Stimulated activated naive CD8-positive, alpha-beta T cell treated with anti-CD3 and anti-CD28 coated beads, Interleukin-15, amount 100 ng/mL, for 72 hours (primary cell): ENCODE results near the gene ANKRD31.
"Not testable (repeated sequence)": the region's sequence is repeated elsewhere in the genome, so short reads cannot be mapped to it uniquely, and the experiment has no call there.

Experiments used
- ATAC-seq: fragments of 150-1000 bp; cut with Tn5 transposase; 2 replicates; pipeline ENCODE4 v1.10.0; 2021; ENCODE audit warnings: mild to moderate bottlenecking, moderate library complexity
- DNase-seq, 2 donors: peaks; one replicate each; pipeline ENCODE4 v3.0.0; 2021 to 2022
- H3K27ac Mint-ChIP-seq, 2 donors: one replicate each; pipeline ENCODE4 v1.8.0; 2022; ENCODE audit warnings: mild to moderate bottlenecking in 2 of 2, mixed read lengths in 2 of 2, moderate library complexity in 2 of 2
- H3K27me3 Mint-ChIP-seq: one replicate; pipeline ENCODE4 v1.8.0; 2022; ENCODE audit warnings: mixed read lengths
- H3K4me1 Mint-ChIP-seq: one replicate; pipeline ENCODE4 v1.8.0; 2022; ENCODE audit warnings: mild to moderate bottlenecking, mixed read lengths
- H3K4me3 Mint-ChIP-seq, 2 donors: one replicate each; pipeline ENCODE4 v1.8.0; 2022; ENCODE audit warnings: mild to moderate bottlenecking in 2 of 2, mixed read lengths in 2 of 2, moderate library complexity in 1 of 2
- H3K9me3 Mint-ChIP-seq, 2 donors: one replicate each; pipeline ENCODE4 v1.8.0; 2022; ENCODE audit warnings: mixed read lengths in 2 of 2

ANKRD31 gene

DNA sequence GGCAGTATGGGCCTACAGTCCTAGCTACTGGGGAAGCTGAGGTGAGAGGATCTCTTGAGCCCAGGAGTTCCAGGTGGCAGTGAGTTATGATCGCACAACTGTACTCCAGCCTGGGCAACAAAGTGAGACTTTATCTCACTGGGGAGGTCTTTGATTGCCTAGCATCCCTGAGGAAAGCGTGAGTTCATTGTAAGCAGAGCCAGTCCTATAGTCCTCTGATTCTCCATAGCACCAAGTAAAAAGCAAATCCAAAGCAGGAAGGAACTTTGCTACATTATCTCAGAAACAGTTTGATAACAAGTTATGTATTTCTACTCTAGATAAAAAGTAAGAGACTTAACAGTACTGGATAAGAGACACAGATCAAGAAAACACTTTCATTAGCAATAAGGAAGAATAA lies 37.6 kb downstream of the ANKRD31 start:
- ATAC-seq (no peak), DNase-seq (no peak)
- no peaks in the 10 kb centered on the region for H3K27me3 Mint-ChIP-seq
- no peak overlapping the region for H3K4me3 Mint-ChIP-seq
- H3K9me3 Mint-ChIP-seq: no peaks in the 10 kb centered on the region
- no peaks in the 10 kb centered on the region for H3K4me1 Mint-ChIP-seq
- H3K27ac Mint-ChIP-seq: no peak overlapping the region

DNA sequence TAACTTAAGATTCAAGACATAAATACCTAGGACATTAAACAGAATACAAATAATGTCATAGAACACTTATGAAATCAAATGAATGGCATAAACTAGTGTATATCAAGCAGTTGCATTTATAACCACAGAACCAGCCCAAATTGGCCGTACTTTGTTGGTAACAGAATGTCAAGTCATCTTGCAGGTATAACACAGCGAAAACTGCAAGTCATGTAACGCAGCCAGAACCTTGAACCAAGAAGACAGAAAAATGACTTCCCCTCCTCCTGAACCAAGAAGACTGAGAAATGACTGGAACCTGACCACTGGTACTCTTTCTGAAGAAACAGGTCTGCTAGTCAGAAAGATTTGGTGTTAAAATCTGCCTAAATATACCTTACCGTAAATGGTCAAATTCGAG lies 38.9 kb downstream of the ANKRD31 start:
- no peak for ATAC-seq
- Mint-ChIP-seq H3K9me3 (no peaks in the 10 kb centered on the region), H3K4me3 (no peak overlapping the region), H3K27me3 (no peaks in the 10 kb centered on the region), H3K27ac (no peak overlapping the region), H3K4me1 (peaks cover 7% of the 10 kb centered on the region)
- no peak for DNase-seq

DNA sequence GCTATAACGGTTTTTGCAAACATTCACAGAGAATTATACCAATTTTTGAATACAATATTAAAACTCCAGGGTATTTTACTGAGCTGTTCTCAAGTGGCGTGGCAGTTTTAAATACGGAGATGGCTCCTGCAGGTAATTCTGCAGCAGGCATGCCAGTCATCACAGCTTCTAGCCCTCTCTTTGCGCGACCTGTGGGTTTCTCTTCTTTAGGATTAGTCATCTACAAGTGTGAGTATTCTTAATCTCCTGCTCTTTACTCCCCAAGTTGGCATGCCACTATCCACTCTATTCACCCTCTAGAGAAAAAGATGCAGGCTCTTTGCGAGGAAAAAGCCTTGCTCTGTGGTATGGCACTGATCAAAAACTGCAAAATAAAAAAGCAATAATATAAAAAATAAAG lies 43.9 kb downstream of the ANKRD31 start:
- no peak for DNase-seq
- ATAC-seq: no peak
- Mint-ChIP-seq H3K9me3 (no peaks in the 10 kb centered on the region), H3K27ac (no peak overlapping the region), H3K27me3 (no peaks in the 10 kb centered on the region), H3K4me3 (no peak overlapping the region), H3K4me1 (peaks cover 11% of the 10 kb centered on the region)

DNA sequence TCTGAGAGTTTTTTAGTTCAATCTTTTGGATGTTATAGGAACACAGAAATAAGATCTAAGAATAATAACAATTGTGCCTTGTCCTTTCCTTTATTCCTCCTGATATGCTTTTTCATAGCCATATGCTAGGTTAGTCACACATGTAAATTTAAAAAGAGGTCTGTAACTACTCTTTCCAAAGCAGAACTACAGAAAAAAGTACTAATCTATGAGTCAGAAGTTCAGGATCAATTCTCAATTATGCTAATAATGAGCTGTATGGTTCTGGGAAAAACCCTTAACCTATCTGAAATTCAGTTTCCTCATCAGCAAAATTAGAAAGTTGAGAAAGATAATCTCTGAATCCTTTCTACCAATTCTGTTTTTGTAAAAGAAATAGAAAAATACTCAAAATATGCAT lies 44.4 kb downstream of the ANKRD31 start:
- H3K27me3 Mint-ChIP-seq: no peaks in the 10 kb centered on the region
- no peak overlapping the region for H3K27ac Mint-ChIP-seq
- ATAC-seq (no peak), DNase-seq (no peak)
- H3K4me3 Mint-ChIP-seq: no peak overlapping the region
- peaks cover 11% of the 10 kb centered on the region for H3K4me1 Mint-ChIP-seq
- H3K9me3 Mint-ChIP-seq: no peaks in the 10 kb centered on the region

DNA sequence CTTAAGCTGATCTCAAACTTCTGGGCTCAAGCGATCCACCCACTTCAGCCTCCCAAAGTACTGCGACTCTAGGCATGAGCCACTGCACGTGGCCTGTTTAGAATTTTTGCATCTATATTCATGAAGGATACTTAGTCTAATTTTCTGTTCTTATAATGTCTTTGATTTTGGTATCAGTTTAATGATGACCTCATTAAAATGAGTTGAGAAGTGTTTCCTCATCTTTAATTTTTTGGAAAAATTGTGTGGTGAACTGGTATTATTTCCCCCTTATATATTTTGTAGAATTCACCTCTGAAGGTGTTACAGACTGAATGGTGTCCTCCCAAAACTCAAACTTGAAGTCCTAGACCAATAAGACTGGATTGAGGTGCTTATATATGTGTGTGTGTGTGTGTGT lies 46.5 kb downstream of the ANKRD31 start:
- DNase-seq: no peak
- Mint-ChIP-seq H3K27ac (no peak overlapping the region), H3K4me1 (peaks cover 19% of the 10 kb centered on the region), H3K4me3 (no peak overlapping the region), H3K9me3 (no peaks in the 10 kb centered on the region), H3K27me3 (no peaks in the 10 kb centered on the region)
- ATAC-seq: no peak

DNA sequence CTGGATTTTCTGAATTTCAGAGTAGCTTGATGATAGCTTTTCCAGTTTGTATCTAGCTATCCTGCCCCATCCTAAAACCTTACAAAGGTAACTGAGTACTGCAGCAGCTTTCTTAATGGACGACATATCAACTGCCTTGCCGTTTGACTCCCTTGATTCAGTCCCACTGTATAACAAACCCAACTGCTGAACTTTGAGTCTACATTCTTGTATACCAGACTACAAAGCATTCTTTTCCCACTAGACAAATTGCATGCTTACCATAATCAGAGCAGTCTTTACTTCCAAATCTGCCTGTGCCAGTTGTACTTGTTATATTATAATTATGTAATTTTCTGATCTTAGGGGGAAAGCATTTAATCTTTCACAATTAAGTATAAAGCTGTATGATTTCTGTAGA lies 47.3 kb downstream of the ANKRD31 start:
- no peaks in the 10 kb centered on the region for H3K27me3 Mint-ChIP-seq
- ATAC-seq (no peak), DNase-seq (no peak)
- peaks cover 26% of the 10 kb centered on the region for H3K4me1 Mint-ChIP-seq
- H3K9me3 Mint-ChIP-seq: no peaks in the 10 kb centered on the region
- H3K27ac Mint-ChIP-seq: no peak overlapping the region
- no peak overlapping the region for H3K4me3 Mint-ChIP-seq

DNA sequence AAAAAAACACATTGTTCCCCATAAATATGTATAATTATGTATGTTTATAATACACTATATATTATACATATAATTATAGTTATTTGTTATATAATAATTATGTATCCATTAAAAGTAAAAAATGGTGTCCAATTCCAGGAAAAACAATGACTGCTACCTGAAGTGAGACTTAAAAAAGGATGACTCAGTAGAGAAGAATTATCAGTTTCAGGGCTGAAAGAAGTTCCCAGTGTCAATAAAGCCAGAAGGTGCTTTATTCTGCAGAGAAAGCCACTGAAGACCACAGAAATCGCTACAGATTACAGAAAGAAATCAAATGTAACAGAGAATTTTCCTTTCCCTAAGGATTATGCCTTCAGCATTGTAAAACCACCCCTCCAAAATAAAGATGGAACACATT lies 50.9 kb downstream of the ANKRD31 start:
- H3K27ac Mint-ChIP-seq: no peak overlapping the region
- H3K4me3 Mint-ChIP-seq: no peak overlapping the region
- H3K9me3 Mint-ChIP-seq: peaks cover 0 to 7% of the 10 kb centered on the region in 2 donors
- DNase-seq (no peak), ATAC-seq (no peak)
- H3K27me3 Mint-ChIP-seq: no peaks in the 10 kb centered on the region
- peaks cover 23% of the 10 kb centered on the region for H3K4me1 Mint-ChIP-seq

DNA sequence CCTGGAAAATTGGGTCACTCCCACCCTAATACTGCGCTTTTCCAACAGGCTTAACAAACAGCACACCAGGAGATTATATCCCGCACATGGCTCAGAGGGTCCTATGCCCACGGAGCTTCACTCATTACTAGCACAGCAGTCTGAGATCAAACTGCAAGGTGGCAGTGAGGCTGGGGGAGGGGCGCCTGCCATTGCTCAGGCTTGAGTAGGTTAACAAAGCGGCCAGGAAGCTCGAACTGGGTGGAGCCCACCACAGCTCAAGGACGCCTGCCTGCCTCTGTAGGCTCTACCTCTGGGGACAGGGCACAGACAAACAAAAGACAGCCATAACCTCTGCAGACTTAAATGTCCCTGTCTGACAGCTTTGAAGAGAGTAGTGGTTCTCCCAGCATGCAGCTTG lies 60.7 kb downstream of the ANKRD31 start:
- not testable (repeated sequence) for H3K4me3 Mint-ChIP-seq, H3K27me3 Mint-ChIP-seq, H3K27ac Mint-ChIP-seq, DNase-seq, ATAC-seq, H3K4me1 Mint-ChIP-seq
- peaks cover 5 to 23% of the 10 kb centered on the region in 2 donors for H3K9me3 Mint-ChIP-seq

DNA sequence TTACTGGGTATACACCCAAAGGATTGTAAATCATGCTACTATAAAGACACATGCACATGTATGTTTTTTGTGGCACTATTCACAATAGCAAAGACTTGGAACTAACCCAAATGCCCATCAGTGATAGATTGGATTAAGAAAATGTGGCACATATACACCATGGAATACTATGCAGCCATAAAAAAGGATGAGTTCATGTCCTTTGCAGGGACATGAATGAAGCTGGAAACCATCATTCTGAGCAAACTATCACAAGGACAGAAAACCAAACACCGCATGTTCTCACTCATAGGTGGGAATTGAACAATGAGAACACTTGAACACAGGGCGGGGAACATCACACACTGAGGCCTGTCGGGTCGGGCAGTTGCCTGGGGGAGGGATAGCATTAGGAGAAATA lies 61.8 kb downstream of the ANKRD31 start:
- not testable (repeated sequence) for H3K4me1 Mint-ChIP-seq, H3K27me3 Mint-ChIP-seq, H3K4me3 Mint-ChIP-seq, DNase-seq, ATAC-seq, H3K27ac Mint-ChIP-seq
- peaks cover 5 to 23% of the 10 kb centered on the region in 2 donors for H3K9me3 Mint-ChIP-seq

DNA sequence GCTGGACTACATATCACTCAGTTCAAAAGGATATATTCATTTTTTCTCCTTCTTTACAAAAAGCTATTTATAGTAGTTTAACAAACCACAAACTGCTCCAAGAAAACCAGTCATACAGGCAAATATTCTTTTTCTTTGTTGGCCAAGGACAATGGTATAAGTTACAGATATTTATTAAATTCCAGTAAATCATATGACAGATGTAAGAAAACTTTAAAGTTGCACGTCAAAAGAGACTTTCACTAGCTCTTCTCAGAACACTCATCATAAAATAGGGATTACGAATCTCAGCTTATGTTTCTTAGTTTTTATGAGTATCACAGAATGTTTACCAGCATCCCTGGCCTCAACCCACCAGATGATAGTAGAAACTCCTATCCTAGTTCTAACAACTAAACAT lies 67.2 kb downstream of the ANKRD31 start:
- Mint-ChIP-seq H3K27ac (no peak overlapping the region), H3K4me3 (no peak overlapping the region), H3K27me3 (no peaks in the 10 kb centered on the region), H3K4me1 (no peaks in the 10 kb centered on the region), H3K9me3 (peaks cover 5 to 11% of the 10 kb centered on the region in 2 donors)
- DNase-seq: no peak
- no peak for ATAC-seq

DNA sequence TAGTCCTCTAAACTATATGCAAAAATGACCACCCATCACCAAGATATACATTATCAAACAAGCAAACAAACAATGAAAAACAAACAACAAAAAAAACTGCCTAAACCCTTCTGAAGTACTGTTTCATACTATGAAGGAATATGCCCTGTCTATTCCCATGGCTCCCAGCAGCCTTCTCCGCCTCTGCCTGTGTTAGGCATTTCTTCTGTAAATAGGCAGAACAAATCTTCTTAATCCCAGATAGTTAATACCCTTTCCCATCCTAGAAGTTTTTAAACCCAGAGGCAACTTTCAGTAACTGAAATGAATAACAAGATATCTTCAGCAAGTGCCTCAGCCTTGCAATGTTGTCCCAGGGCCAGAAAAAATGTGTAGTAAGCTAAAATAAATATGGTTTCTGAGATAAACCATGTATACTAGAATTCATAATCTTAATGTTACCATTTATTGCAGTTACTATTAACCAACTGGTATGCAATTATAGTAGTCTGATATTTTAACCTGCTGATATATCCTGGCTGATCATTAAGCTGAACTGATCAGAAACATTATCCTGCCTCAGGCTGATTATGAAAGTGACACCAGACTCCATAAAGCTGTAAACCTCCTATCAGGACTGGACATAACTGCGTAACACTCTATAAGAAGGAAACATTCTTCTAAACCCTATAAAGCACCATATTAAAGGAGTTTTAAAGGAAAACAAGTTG lies 68.5 kb downstream of the ANKRD31 start:
- no peak overlapping the region for H3K27ac Mint-ChIP-seq
- no peaks in the 10 kb centered on the region for H3K27me3 Mint-ChIP-seq
- H3K4me3 Mint-ChIP-seq: no peak overlapping the region
- H3K4me1 Mint-ChIP-seq: no peaks in the 10 kb centered on the region
- ATAC-seq (no peak), DNase-seq (no peak)
- no peaks in the 10 kb centered on the region for H3K9me3 Mint-ChIP-seq

DNA sequence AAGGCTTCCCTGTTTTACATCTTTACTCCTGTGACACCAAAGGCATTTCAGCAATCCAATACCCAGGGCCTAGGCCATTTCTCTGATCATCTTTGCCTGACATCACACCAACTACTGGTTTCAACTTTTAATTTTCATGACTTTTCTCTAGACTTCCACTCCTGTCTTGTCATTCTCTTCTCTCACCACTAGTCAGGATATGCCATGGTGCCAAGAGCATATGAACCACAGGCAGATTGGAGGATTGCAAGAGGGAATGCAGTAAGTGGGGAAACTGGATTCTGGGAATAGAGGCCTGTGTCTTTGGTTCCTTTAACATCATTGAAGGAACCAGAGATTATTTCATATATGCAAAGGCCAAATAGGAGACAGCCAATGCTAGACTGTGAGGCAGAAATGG lies 69.3 kb downstream of the ANKRD31 start:
- no peak for DNase-seq
- peaks cover 0 to 3% of the 10 kb centered on the region in 2 donors for H3K9me3 Mint-ChIP-seq
- H3K27ac Mint-ChIP-seq: no peak overlapping the region
- no peaks in the 10 kb centered on the region for H3K4me1 Mint-ChIP-seq
- no peaks in the 10 kb centered on the region for H3K27me3 Mint-ChIP-seq
- H3K4me3 Mint-ChIP-seq: no peak overlapping the region
- no peak for ATAC-seq

DNA sequence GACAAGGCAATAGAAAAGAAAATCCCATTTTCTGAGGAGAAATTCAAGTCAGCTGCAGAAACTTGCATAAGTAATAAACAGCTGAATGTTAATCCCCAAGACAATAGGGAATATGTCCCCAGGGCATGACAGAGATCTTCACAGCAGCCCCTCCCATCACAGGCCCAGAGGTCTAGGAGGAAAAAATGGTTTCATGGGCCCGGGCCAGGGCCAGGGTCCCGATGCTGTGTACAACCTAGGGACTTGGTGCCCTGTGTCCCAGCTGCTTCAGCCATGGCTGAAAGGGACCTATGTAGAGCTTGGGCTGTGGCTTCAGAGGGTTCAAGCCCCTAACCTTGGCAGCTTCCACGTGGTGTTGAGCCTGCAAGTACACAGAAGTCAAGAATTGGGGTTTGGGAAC lies 75.2 kb downstream of the ANKRD31 start:
- peaks cover 27 to 52% of the 10 kb centered on the region in 2 donors for H3K9me3 Mint-ChIP-seq
- DNase-seq, H3K27me3 Mint-ChIP-seq, H3K4me3 Mint-ChIP-seq, H3K4me1 Mint-ChIP-seq, ATAC-seq, H3K27ac Mint-ChIP-seq: not testable (repeated sequence)

DNA sequence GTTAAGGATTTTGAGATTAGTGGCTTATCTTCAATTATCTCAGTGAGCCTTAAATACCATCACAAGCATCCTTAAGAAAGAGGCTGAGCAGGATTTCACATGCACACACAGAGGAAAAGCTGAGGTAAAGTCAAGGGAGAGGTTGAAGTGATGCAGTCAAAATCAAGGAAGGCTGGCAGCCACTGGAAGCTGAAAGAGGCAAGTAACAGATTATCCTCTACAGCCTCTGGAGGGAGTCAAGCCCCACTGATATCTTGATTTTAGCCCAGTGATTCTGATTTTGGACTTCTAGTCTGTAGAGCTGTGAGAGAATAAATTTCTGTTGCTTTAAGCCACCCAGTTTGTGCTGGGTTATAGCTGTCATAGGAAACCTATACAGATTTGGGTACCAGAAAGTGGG lies 80.1 kb downstream of the ANKRD31 start:
- ATAC-seq: no peak
- H3K4me1 Mint-ChIP-seq: no peaks in the 10 kb centered on the region
- H3K4me3 Mint-ChIP-seq: no peak overlapping the region
- H3K9me3 Mint-ChIP-seq: peaks cover 37 to 41% of the 10 kb centered on the region in 2 donors
- H3K27me3 Mint-ChIP-seq: no peaks in the 10 kb centered on the region
- no peak for DNase-seq
- H3K27ac Mint-ChIP-seq: no peak overlapping the region

DNA sequence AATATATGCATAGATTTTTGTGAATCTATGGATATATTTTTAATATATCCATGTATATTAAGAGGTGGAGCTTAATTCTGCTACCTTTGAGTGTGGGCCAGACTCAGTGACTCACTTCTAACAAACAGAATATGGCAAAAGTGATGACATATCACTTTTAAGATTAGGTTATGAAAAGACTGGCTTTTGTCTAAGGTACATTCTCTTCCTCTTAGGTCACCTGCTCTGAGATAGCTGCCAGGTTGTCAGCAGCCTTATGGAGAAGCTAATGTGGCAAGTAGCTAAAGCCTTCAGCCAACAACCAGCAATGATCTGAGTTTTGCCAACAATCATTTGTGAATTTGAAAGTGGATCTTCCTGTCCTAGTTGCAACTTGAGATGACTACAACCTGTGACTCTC lies 83.8 kb downstream of the ANKRD31 start:
- DNase-seq (no peak), ATAC-seq (no peak)
- Mint-ChIP-seq H3K4me3 (no peak overlapping the region), H3K4me1 (peaks cover 5% of the 10 kb centered on the region), H3K27me3 (no peaks in the 10 kb centered on the region), H3K27ac (no peak overlapping the region), H3K9me3 (peaks cover 11 to 27% of the 10 kb centered on the region in 2 donors)

DNA sequence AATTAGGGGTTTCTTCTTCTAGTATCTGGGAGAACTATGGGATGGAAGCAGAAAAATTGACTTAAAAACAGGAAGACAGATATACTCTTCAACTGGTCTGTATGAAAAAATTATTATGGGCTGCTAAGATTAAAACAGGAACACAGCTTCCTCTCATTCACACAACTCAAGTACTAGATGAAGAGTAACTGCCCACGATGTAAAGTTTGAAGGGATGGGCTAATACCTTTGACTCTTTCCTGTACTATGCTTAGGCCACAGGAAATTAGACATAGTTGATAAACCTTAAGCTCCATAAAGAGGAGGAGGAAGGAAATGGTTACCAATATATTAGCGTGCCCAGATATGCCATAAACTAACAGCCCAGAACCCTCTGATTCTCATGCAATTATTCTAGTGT lies 88.6 kb downstream of the ANKRD31 start:
- no peaks in the 10 kb centered on the region for H3K27me3 Mint-ChIP-seq
- peaks cover 17% of the 10 kb centered on the region for H3K4me1 Mint-ChIP-seq

DNA sequence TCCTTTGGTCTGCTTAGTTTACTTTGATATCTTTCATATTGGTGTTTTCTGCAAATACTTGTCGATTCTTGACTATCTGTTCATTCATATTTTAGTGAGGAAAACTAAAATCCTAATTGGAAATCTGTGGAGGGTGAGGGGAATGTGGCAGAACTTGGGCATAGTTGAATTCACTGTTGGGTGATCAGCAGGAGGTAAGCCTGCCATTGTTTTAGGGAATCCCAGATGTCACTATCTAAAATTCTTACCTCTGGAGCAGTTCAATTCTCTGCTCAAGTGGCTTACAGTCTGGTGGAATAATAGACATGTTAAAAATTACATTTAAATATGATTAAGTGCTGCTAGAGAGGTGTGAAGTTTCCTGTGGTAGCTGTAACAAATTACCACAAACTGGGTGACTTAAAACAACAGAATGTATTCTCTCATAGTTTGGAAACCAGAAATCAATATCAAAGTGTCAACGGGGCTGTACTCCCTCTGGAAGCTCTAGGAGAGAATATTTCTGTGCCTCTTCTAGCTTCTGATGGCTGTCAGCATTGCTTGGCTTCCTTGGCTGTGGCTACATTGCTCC lies 94.0 kb downstream of the ANKRD31 start:
- ATAC-seq: peak; percentile 64

More for the DNA sequence above, 88.6 kb downstream of the ANKRD31 start:
- DNase-seq (no peak), ATAC-seq (no peak)
- H3K27ac Mint-ChIP-seq: no peak overlapping the region
- peaks cover 7 to 11% of the 10 kb centered on the region in 2 donors for H3K9me3 Mint-ChIP-seq
- H3K4me3 Mint-ChIP-seq: no peak overlapping the region

More for the DNA sequence above, 94.0 kb downstream of the ANKRD31 start:
- Mint-ChIP-seq H3K4me3 (no peak overlapping the region), H3K27ac (no peak overlapping the region), H3K27me3 (no peaks in the 10 kb centered on the region), H3K9me3 (peaks cover 0 to 7% of the 10 kb centered on the region in 2 donors), H3K4me1 (peaks cover 20% of the 10 kb centered on the region)
- no peak for DNase-seq
